Activated naive CD4-positive, alpha-beta T cell treated with Interleukin-2 at 50 U/mL for 16 hours (primary cell): Measurements from ENCODE around the gene CLEC16A.
"Not testable (repeated sequence)": the region's sequence is repeated elsewhere in the genome, so short reads cannot be mapped to it uniquely, and the experiment has no call there.

Experiments
- DNase-seq: peaks from one replicate; pipeline ENCODE4 v3.0.0-alpha.2; 2020

CLEC16A gene

GRCh38 chr16:10940501-10941079 is 3.8 kb upstream of the CLEC16A start:
- no peak for DNase-seq

- no peak for DNase-seq
Measured at GRCh38 chr16:10941127-10941933, 3.0 kb upstream of the CLEC16A start.

- DNase-seq = not testable (repeated sequence)
Measured at GRCh38 chr16:10941935-10942351, 2.4 kb upstream of the CLEC16A start.

- DNase-seq = peak; percentile 95
Measured at GRCh38 chr16:10942352-10943063, 1.9 kb upstream of the CLEC16A start, which contains the start of gene DEXI. DEXI (minus strand) TSS chr16:10942468; CDS start chr16:10942005, 463 bp downstream.

GRCh38 chr16:10943064-10943353 is 1.4 kb upstream of the CLEC16A start:
- no peak for DNase-seq

GRCh38 chr16:10945065-10945787 is 862 bp downstream of the CLEC16A start:
- no peak for DNase-seq

GRCh38 chr16:10946308-10946707 is 1.9 kb downstream of the CLEC16A start:
- no peak for DNase-seq

GRCh38 chr16:10947211-10947787 is 2.9 kb downstream of the CLEC16A start:
- DNase-seq = no peak

- DNase-seq = no peak
Measured at GRCh38 chr16:10949424-10949970, 5.1 kb downstream of the CLEC16A start.

- no peak for DNase-seq
Measured at GRCh38 chr16:10950393-10950792, 6.0 kb downstream of the CLEC16A start.

GRCh38 chr16:10951026-10951425 is 6.7 kb downstream of the CLEC16A start:
- DNase-seq = no peak

- DNase-seq = no peak
Measured at GRCh38 chr16:10954903-10955302, 10.5 kb downstream of the CLEC16A start.

GRCh38 chr16:10957771-10958482 is 13.6 kb downstream of the CLEC16A start:
- peak; percentile 37 for DNase-seq

GRCh38 chr16:10959161-10959560 is 14.8 kb downstream of the CLEC16A start:
- no peak for DNase-seq

- no peak for DNase-seq
Measured at GRCh38 chr16:10961231-10961630, 16.9 kb downstream of the CLEC16A start.

GRCh38 chr16:10964039-10964890 is 19.9 kb downstream of the CLEC16A start:
- DNase-seq = peak; percentile 84

GRCh38 chr16:10964891-10965326 is 20.5 kb downstream of the CLEC16A start:
- peak; percentile 80 for DNase-seq

- peak; percentile 54 for DNase-seq
Measured at GRCh38 chr16:10965440-10966061, 21.2 kb downstream of the CLEC16A start.

- DNase-seq = no peak
Measured at GRCh38 chr16:10966129-10966528, 21.8 kb downstream of the CLEC16A start.

- DNase-seq = peak; percentile 32
Measured at GRCh38 chr16:10966559-10966958, 22.2 kb downstream of the CLEC16A start.
